Suprapubic skin (tissue), 4 donors: ENCODE measurements around the gene GAGE12J.

Experiments
- EP300 ChIP-seq: sonication (generic); formaldehyde crosslinking; IDR thresholded peaks from one replicate; pipeline ENCODE4 v1.6.1; 2017; ENCODE audit warnings: antibody characterized with exemption
- POLR2A ChIP-seq, 2 donors: fragments of 450-650 bp; IDR thresholded peaks; one replicate each; pipeline ENCODE4 v1.6.1; 2017; ENCODE audit warnings: antibody characterized with exemption in 2 of 2, mild to moderate bottlenecking in 2 of 2, moderate library complexity in 2 of 2
- POLR2AphosphoS5 ChIP-seq, 3 donors: sonication (generic); formaldehyde crosslinking; IDR thresholded peaks; one replicate each; pipeline ENCODE4 v1.6.1; 2017; ENCODE audit warnings: antibody characterized with exemption in 3 of 3
- TF ChIP-seq, protein P1 (sequence below), 2 donors: fragments of 200-600 bp in 1 of 2; fragments of 450-650 bp in 1 of 2; sonication (generic) in 1 of 2; IDR thresholded peaks; one replicate each; pipeline ENCODE4 v1.5.1; 2016 to 2019; ENCODE audit warnings: antibody characterized with exemption in 2 of 2, mild to moderate bottlenecking in 1 of 2, moderate library complexity in 1 of 2

DNA sequence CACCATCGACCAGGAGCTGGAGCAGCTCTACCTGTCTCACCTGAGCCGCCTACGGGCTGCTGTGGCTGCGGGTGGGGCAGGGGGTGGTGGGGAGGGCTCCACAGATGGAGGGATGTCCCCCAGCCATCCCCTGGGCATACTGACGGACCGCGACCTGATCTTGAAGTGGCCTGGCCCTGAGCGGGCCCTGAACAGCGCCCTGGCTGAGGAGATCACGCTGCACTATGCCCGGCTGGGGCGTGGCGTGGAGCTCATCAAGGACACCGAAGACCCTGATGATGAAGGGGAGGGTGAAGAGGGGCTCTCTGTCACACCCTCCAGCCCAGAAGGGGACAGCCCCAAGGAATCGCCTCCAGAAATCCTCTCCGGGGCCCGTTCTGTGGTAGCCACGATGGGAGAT is 35.7 kb upstream of the GAGE12J start:
- TF ChIP-seq POLR2A (IDR thresholded peaks at IDR 0.05) (no peak), EP300 (no peak), POLR2AphosphoS5 (IDR thresholded peaks at IDR 0.05) (no peak)
- TF ChIP-seq, protein P1, sequence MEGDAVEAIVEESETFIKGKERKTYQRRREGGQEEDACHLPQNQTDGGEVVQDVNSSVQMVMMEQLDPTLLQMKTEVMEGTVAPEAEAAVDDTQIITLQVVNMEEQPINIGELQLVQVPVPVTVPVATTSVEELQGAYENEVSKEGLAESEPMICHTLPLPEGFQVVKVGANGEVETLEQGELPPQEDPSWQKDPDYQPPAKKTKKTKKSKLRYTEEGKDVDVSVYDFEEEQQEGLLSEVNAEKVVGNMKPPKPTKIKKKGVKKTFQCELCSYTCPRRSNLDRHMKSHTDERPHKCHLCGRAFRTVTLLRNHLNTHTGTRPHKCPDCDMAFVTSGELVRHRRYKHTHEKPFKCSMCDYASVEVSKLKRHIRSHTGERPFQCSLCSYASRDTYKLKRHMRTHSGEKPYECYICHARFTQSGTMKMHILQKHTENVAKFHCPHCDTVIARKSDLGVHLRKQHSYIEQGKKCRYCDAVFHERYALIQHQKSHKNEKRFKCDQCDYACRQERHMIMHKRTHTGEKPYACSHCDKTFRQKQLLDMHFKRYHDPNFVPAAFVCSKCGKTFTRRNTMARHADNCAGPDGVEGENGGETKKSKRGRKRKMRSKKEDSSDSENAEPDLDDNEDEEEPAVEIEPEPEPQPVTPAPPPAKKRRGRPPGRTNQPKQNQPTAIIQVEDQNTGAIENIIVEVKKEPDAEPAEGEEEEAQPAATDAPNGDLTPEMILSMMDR (IDR thresholded peaks at IDR 0.05) = no peak
